HEK293 (cell line): ENCODE results near the gene FHIT.

Experiments
- ZNF394 ChIP-seq: fragments of 450-650 bp; formaldehyde crosslinking; IDR thresholded peaks from 2 replicates; pipeline ENCODE4 v1.5.1; 2016; ENCODE audit warnings: missing biosample characterization, missing genetic modification characterization, mild to moderate bottlenecking, moderate library complexity, borderline replicate concordance
- ZNF707 ChIP-seq: fragments of 450-650 bp; formaldehyde crosslinking; IDR thresholded peaks from 2 replicates; pipeline ENCODE4 v1.5.1; 2016; ENCODE audit warnings: missing biosample characterization, missing genetic modification characterization
- TF ChIP-seq, protein P1 (sequence below): fragments of 450-650 bp; formaldehyde crosslinking; IDR thresholded peaks from 2 replicates; pipeline ENCODE4 v1.5.1; 2016; ENCODE audit warnings: missing biosample characterization, missing genetic modification characterization
- TF ChIP-seq, protein P2 (sequence below): fragments of 450-650 bp; formaldehyde crosslinking; IDR thresholded peaks from 2 replicates; pipeline ENCODE4 v1.5.1; 2016; ENCODE audit warnings: missing biosample characterization, missing genetic modification characterization

DNA sequence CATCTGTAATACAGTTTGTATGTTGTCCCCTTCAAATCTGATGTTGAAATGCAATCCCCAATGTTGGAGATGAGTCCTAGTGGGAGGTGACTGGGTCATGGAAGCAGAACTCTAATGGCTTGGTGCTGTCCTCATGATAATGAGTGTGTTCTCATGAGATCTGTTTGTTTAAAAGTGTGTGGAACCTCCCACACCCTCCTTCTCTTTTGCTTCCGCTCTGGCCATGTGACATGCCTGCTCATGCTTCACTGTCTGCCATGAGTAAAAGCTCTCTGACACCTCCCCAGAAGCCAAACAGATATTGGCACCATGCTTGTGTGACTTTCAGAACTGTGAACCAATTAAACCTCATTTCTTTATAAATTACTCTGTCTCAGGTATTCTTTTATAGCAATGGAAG lies 1407.4 kb downstream of the FHIT start:
- TF ChIP-seq ZNF707 (tag by site-specific recombination) (no peak), ZNF394 (no peak)
- TF ChIP-seq, protein P1, sequence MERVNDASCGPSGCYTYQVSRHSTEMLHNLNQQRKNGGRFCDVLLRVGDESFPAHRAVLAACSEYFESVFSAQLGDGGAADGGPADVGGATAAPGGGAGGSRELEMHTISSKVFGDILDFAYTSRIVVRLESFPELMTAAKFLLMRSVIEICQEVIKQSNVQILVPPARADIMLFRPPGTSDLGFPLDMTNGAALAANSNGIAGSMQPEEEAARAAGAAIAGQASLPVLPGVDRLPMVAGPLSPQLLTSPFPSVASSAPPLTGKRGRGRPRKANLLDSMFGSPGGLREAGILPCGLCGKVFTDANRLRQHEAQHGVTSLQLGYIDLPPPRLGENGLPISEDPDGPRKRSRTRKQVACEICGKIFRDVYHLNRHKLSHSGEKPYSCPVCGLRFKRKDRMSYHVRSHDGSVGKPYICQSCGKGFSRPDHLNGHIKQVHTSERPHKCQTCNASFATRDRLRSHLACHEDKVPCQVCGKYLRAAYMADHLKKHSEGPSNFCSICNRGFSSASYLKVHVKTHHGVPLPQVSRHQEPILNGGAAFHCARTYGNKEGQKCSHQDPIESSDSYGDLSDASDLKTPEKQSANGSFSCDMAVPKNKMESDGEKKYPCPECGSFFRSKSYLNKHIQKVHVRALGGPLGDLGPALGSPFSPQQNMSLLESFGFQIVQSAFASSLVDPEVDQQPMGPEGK (tag by site-specific recombination) = no peak
- TF ChIP-seq, protein P2, sequence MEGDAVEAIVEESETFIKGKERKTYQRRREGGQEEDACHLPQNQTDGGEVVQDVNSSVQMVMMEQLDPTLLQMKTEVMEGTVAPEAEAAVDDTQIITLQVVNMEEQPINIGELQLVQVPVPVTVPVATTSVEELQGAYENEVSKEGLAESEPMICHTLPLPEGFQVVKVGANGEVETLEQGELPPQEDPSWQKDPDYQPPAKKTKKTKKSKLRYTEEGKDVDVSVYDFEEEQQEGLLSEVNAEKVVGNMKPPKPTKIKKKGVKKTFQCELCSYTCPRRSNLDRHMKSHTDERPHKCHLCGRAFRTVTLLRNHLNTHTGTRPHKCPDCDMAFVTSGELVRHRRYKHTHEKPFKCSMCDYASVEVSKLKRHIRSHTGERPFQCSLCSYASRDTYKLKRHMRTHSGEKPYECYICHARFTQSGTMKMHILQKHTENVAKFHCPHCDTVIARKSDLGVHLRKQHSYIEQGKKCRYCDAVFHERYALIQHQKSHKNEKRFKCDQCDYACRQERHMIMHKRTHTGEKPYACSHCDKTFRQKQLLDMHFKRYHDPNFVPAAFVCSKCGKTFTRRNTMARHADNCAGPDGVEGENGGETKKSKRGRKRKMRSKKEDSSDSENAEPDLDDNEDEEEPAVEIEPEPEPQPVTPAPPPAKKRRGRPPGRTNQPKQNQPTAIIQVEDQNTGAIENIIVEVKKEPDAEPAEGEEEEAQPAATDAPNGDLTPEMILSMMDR (tag by site-specific recombination) = no peak
